OCI-LY7 (cell line): ENCODE data around the gene ARHGEF16. TPM values are rescaled to one million over a fixed set of nuclear protein-coding genes. Genes with fewer than 3 reads are reported as not detected.

Source experiments
- BruUV-seq: library from RNA; stranded (reverse); fragments of 400-500 nt; replicated peaks from 2 replicates; lab custom pipeline; 2021; lab: Mats Ljungman, UMichigan
- CTCF ChIA-PET: fragments of 300-600 bp; sonication (Branson Sonifier 250); formaldehyde crosslinking; loops from one replicate; lab custom pipeline; 2022; ENCODE audit warnings: antibody characterized with exemption; ENCODE audit not compliant: unreplicated experiment; lab: Charles Lee
- POLR2A ChIA-PET: fragments of 300-600 bp; sonication (Branson Sonifier 250); formaldehyde crosslinking; loops from one replicate; lab custom pipeline; 2022; ENCODE audit warnings: antibody characterized with exemption; lab: Charles Lee
- DNase-seq: peaks from one replicate; pipeline ENCODE4 v3.0.0-alpha.2; 2015; ENCODE audit warnings: low spot score
- H2AFZ ChIP-seq: fragments of 200-600 bp; sonication (generic), shearing (Covaris generic); 2 replicates; pipeline ENCODE4 v1.6.1; 2014; ENCODE audit warnings: mild to moderate bottlenecking, antibody characterized with exemption, low read length, moderate library complexity
- H3K27ac ChIP-seq: fragments of 200-600 bp; sonication (generic); 2 replicates; pipeline ENCODE4 v1.5.1; 2014; ENCODE audit warnings: mixed run types, low read depth, mild to moderate bottlenecking, moderate library complexity, low read length, inconsistent platforms; ENCODE audit not compliant: poor library complexity, severe bottlenecking
- H3K36me3 ChIP-seq: fragments of 200-600 bp; sonication (generic); 2 replicates; pipeline ENCODE4 v1.6.1; 2014; ENCODE audit warnings: mild to moderate bottlenecking, antibody characterized with exemption, low read length, moderate library complexity, mixed read lengths; ENCODE audit not compliant: insufficient read depth
- H3K4me1 ChIP-seq: fragments of 200-600 bp; sonication (generic); 2 replicates; pipeline ENCODE4 v1.5.1; 2014; ENCODE audit warnings: mild to moderate bottlenecking, low read length; ENCODE audit not compliant: insufficient read depth, poor library complexity, severe bottlenecking
- H3K4me2 ChIP-seq: fragments of 200-600 bp; sonication (generic); 2 replicates; pipeline ENCODE4 v1.6.1; 2014; ENCODE audit warnings: mild to moderate bottlenecking, low read length
- H3K4me3 ChIP-seq: fragments of 200-600 bp; sonication (generic); 2 replicates; pipeline ENCODE4 v1.5.1; 2014; ENCODE audit warnings: mild to moderate bottlenecking, low read depth, low read length; ENCODE audit not compliant: poor library complexity, severe bottlenecking
- H3K79me2 ChIP-seq: fragments of 200-600 bp; sonication (generic); 2 replicates; pipeline ENCODE4 v1.6.1; 2016; ENCODE audit warnings: low read depth, mild to moderate bottlenecking, low read length, moderate library complexity, mixed read lengths; ENCODE audit not compliant: insufficient read depth
- H3K9me2 ChIP-seq: fragments of 200-600 bp; sonication (generic); 2 replicates; pipeline ENCODE4 v1.6.1; 2016; ENCODE audit warnings: mild to moderate bottlenecking, low read length, mixed read lengths; ENCODE audit not compliant: insufficient read depth
- H3K9me3 ChIP-seq: fragments of 200-600 bp; sonication (generic); 2 replicates; pipeline ENCODE4 v1.6.1; 2014; ENCODE audit warnings: mild to moderate bottlenecking, mixed run types, low read length, mixed read lengths
- H4K20me1 ChIP-seq: fragments of 200-600 bp; sonication (generic); 2 replicates; pipeline ENCODE4 v1.6.1; 2014; ENCODE audit warnings: mild to moderate bottlenecking, antibody characterized with exemption, low read length, moderate library complexity, mixed read lengths; ENCODE audit not compliant: insufficient read depth
- CTCF ChIP-seq: fragments of 200-600 bp; sonication (generic); conservative IDR thresholded peaks from 2 replicates; pipeline ENCODE4 v1.5.1; 2014; ENCODE audit warnings: mild to moderate bottlenecking, antibody characterized with exemption, low read length, moderate library complexity, mixed read lengths
- EZH2phosphoT487 ChIP-seq: fragments of 200-600 bp; sonication (generic); IDR thresholded peaks from 2 replicates; pipeline ENCODE4 v1.6.1; 2018; ENCODE audit warnings: low read depth, borderline replicate concordance, mild to moderate bottlenecking, mixed run types, antibody characterized with exemption, low read length, moderate library complexity, mixed read lengths
- intact Hi-C: fragments of 100-400 bp; cut with micrococcal nuclease; formaldehyde crosslinking; loops from one replicate; pipeline ENCODE4 v1.10.0; 2022; ENCODE audit not compliant: unreplicated experiment
- total RNA-seq, 2 experiments: library from RNA; depleted of rRNA in 1 of 2; stranded (reverse); fragments of >200 nt in 1 of 2; shearing (Covaris generic) in 1 of 2; gene quantifications; 2 replicates each; pipeline ENCODE4 v1.2.3, GENCODE V29; 2014 to 2022

Gene ARHGEF16
- total RNA-seq, 2 experiments from 2014 or later = not detected

GRCh38 chr1:3516911-3517675, 62.6 kb downstream of the ARHGEF16 start:
- CTCF ChIA-PET = no interaction called here
- H3K4me3 ChIP-seq = no peak overlapping the region

DNA sequence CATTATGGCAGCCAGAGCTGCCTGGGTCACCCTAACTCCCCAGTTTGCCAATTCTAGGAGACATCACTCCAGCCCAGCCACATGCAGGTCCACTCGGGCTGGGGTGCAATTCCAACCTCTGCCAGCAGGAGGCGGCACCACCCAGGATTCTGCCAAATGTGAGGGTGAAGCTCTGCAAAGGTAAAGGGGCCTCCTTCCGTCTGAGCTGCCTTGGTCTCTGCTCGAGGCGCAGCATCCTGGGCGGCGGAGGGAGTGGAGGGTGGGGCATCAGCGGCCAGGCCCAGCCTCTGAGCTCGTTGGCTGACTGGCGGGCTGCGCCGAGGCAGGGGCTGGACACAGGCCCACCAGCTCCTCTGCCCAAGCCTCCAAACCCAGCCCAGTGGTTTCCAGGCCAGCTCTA, 63.8 kb downstream of the ARHGEF16 start:
- Histone ChIP-seq H4K20me1 (no peaks in the 10 kb centered on the region), H3K27ac (no peak overlapping the region), H3K36me3 (no peaks in the 10 kb centered on the region), H3K9me3 (no peaks in the 10 kb centered on the region), H3K79me2 (no peaks in the 10 kb centered on the region), H3K9me2 (no peaks in the 10 kb centered on the region), H3K4me2 (no peak overlapping the region), H3K4me1 (no peaks in the 10 kb centered on the region), H3K4me3 (no peak overlapping the region), H2AFZ (no peak overlapping the region)
- TF ChIP-seq CTCF (peak; percentile 69), EZH2phosphoT487 (no peak)
- intact Hi-C loops = no loop called here
- DNase-seq = no peak
- POLR2A ChIA-PET = no interaction called here
- no TSS peak for BruUV-seq
- CTCF ChIA-PET = no interaction called here

More at GRCh38 chr1:3516911-3517675, 62.6 kb downstream of the ARHGEF16 start:
- Histone ChIP-seq H3K9me2 (no peaks in the 10 kb centered on the region), H3K27ac (no peak overlapping the region), H3K4me2 (no peak overlapping the region), H3K36me3 (no peaks in the 10 kb centered on the region), H2AFZ (no peak overlapping the region), H3K4me1 (no peaks in the 10 kb centered on the region), H3K79me2 (no peaks in the 10 kb centered on the region), H4K20me1 (no peaks in the 10 kb centered on the region), H3K9me3 (no peaks in the 10 kb centered on the region)
- intact Hi-C loops = no loop called here
- no peak for DNase-seq
- no TSS peak for BruUV-seq
- TF ChIP-seq CTCF (no peak), EZH2phosphoT487 (no peak)
- POLR2A ChIA-PET = no interaction called here

DNA sequence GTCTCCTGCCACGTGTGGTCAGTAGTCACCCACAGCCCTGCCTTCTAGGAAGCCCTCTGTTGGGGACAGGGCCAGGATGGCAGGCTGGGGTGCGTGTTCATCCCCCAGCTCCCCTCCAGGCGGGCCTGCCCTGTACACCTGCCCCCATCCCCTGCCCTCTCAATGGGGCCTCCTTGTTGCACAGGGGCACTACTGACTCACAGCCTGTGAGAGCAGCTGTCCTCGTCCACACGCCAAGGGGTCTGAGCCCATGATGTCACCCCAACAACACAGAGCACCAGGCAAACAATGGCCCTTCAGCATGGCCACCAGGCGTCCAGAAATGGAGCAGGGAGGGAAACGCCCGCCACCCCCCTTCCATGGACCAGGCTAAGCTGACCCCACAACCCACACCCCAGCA, 64.3 kb downstream of the ARHGEF16 start:
- H3K79me2 ChIP-seq = no peaks in the 10 kb centered on the region
- POLR2A ChIA-PET = interaction anchor here (0.6 kb wide), 1 partner anchor 9 kb away, joined by 3 read pairs; no protein-coding TSS in a partner anchor
- no peak for TF ChIP-seq EZH2phosphoT487
- no peak for TF ChIP-seq CTCF

More for the DNA sequence above, 64.3 kb downstream of the ARHGEF16 start:
- BruUV-seq = no TSS peak
- Histone ChIP-seq H3K9me3 (no peaks in the 10 kb centered on the region), H3K9me2 (no peaks in the 10 kb centered on the region), H3K4me3 (no peak overlapping the region), H3K27ac (no peak overlapping the region), H4K20me1 (no peaks in the 10 kb centered on the region), H2AFZ (no peak overlapping the region), H3K36me3 (no peaks in the 10 kb centered on the region), H3K4me1 (no peaks in the 10 kb centered on the region), H3K4me2 (no peak overlapping the region)
- intact Hi-C loops = no loop called here
- CTCF ChIA-PET = no interaction called here
- no peak for DNase-seq
